Left lung (tissue), 10 donors: ENCODE results near the gene NHS. TPM values are rescaled to one million over a fixed set of nuclear protein-coding genes. Genes with fewer than 3 reads are reported as not detected.

Experiments
- ATAC-seq: fragments of 200-7000 bp; cut with Tn5 transposase; one replicate; pipeline ENCODE4 v1.9.1; 2020; ENCODE audit warnings: moderate library complexity
- DNase-seq, 4 donors: peaks; one replicate each; pipeline ENCODE4 v3.0.0-alpha.2; 2013 to 2020
- H3K27ac ChIP-seq, 2 donors: fragments of 200-600 bp; sonication (generic) in 1 of 2; one replicate each; pipeline versions ENCODE4 v1.5.0 to v1.8.0; 2020 to 2021
- H3K27me3 ChIP-seq, 2 donors: fragments of 200-600 bp; sonication (generic) in 1 of 2; one replicate each; pipeline versions ENCODE4 v1.5.0 to v1.8.0; 2020 to 2021
- H3K36me3 ChIP-seq, 2 donors: fragments of 200-600 bp; sonication (generic) in 1 of 2; one replicate each; pipeline versions ENCODE4 v1.5.0 to v1.8.0; 2020 to 2021
- H3K4me1 ChIP-seq, 2 donors: fragments of 200-600 bp; one replicate each; pipeline ENCODE4 v1.8.0; 2021
- H3K4me3 ChIP-seq, 2 donors: fragments of 200-600 bp; sonication (generic) in 1 of 2; one replicate each; pipeline versions ENCODE4 v1.5.0 to v1.8.0; 2020 to 2021; ENCODE audit warnings: mild to moderate bottlenecking in 1 of 2
- H3K9me3 ChIP-seq, 2 donors: fragments of 200-600 bp; sonication (generic) in 1 of 2; one replicate each; pipeline versions ENCODE4 v1.5.0 to v1.8.0; 2020 to 2021
- CTCF ChIP-seq, 2 donors: fragments of 200-600 bp; sonication (generic) in 1 of 2; IDR thresholded peaks; one replicate each; pipeline versions ENCODE4 v1.5.0 to v1.8.0; 2021; ENCODE audit warnings: antibody characterized with exemption in 2 of 2
- intact Hi-C, 2 donors: fragments of 100-400 bp; cut with DNase I; formaldehyde crosslinking; loops; one replicate each; pipeline versions ENCODE4 v1.11.2 to v1.14.2; 2022
- polyA plus RNA-seq, 6 donors: library from polyadenylated mRNA; unstranded; fragments of 120-200 nt; gene quantifications; one replicate each; pipeline ENCODE4 v1.2.1, GENCODE V29; 2013; ENCODE audit not compliant: insufficient read length in 6 of 6
- total RNA-seq, 2 donors: library from RNA; stranded (reverse); fragmentation: NEBNext Ultra II Directional; extraction: Animal tissue kit (Norgen Biotek cat#: 25700); gene quantifications; one replicate each; pipeline ENCODE4 v1.2.1, GENCODE V29; 2021
- donor health status: DM: no; HTN: yes; CAD: no.
- donor health status: DM: no; HTN: no; CAD: no.

NHS gene
- total and polyA plus RNA-seq, 8 donors: 1.4 to 8.3 (median 6.5) TPM

- intact Hi-C loops: no loop called here
- H3K36me3 ChIP-seq: no peaks in the 10 kb centered on the region
- no peak for TF ChIP-seq CTCF (IDR thresholded peaks at IDR 0.05)
- H3K9me3 ChIP-seq: no peaks in the 10 kb centered on the region
- H3K4me3 ChIP-seq: no peak overlapping the region
- no peak for ATAC-seq
- no peaks in the 10 kb centered on the region for H3K27me3 ChIP-seq
- no peak overlapping the region for H3K27ac ChIP-seq
- no peaks in the 10 kb centered on the region for H3K4me1 ChIP-seq
- no peak for DNase-seq
Observed at GRCh38 chrX:17579026-17579425, 204.0 kb downstream of the NHS start.

DNA sequence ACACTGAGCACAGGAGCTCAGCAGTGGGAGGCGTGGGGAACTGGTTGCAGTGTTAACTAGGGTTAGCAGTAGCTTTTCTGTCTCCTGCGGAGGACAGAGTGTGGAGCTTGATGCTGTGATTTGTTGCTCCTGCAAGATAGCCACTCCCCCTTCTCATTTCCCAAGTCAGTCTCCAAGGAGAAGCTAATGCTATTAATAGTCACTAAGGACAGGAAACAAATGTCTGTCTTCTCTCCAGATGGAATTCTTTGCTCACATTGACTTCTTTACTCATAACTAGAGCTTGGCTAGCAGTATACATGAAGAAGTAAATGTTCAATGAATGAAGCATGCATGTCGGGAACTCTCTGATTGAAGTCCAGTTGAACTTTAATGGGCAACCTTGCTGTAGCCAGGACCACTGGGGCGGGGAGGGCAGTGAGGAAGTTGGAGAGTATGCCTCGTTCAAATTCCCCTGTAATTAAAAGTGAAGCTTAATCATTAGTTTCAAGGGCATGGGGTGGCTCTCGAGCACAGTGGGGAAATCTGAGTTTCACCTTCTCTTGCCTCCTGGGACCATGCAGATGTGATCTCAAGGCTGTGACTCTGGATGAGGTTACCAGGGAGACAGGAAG lies 205.6 kb downstream of the NHS start:
- no peak for TF ChIP-seq CTCF (IDR thresholded peaks at IDR 0.05)
- Histone ChIP-seq H3K36me3 (no peaks in the 10 kb centered on the region), H3K27ac (no peak overlapping the region), H3K4me3 (no peak overlapping the region), H3K4me1 (no peaks in the 10 kb centered on the region), H3K27me3 (no peaks in the 10 kb centered on the region), H3K9me3 (no peaks in the 10 kb centered on the region)
- ATAC-seq: peak; percentile 46
- DNase-seq: peak in 1 of 4 donors; percentile 68
- intact Hi-C loops: no loop called here

- intact Hi-C loops: no loop called here
- no peak for TF ChIP-seq CTCF (IDR thresholded peaks at IDR 0.05)
- DNase-seq (no peak), ATAC-seq (no peak)
- Histone ChIP-seq H3K36me3 (no peaks in the 10 kb centered on the region), H3K4me1 (no peaks in the 10 kb centered on the region), H3K9me3 (no peaks in the 10 kb centered on the region), H3K27ac (no peak overlapping the region), H3K4me3 (no peak overlapping the region), H3K27me3 (no peaks in the 10 kb centered on the region)
Observed at GRCh38 chrX:17581641-17582040, 206.6 kb downstream of the NHS start.

DNA sequence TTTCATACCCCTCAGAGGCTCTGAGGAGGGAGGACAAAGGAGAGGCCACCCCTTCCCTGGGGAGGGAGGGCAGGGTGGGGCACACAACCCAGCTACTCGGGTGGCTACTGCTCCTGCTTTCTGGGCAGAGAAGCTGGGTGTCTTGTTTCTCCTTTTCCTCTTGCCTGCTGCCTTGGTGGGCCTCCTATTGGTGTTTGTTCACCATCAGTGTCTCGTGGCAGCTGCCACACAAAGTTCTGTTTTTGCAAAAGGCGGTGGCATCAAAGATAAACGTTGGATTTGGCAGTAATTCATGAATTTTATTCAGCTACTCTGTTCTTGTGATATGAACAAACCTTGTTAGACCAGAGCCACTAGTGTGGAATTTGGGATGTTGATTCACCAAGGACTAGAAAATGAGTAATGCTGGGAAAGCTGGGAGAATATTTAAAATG lies 209.3 kb downstream of the NHS start:
- Histone ChIP-seq H3K27ac (no peak overlapping the region), H3K4me1 (no peaks in the 10 kb centered on the region), H3K27me3 (no peaks in the 10 kb centered on the region), H3K4me3 (no peak overlapping the region), H3K9me3 (no peaks in the 10 kb centered on the region), H3K36me3 (no peaks in the 10 kb centered on the region)
- no peak for TF ChIP-seq CTCF (IDR thresholded peaks at IDR 0.05)
- intact Hi-C loops: no loop called here
- DNase-seq (no peak), ATAC-seq (no peak)

DNA sequence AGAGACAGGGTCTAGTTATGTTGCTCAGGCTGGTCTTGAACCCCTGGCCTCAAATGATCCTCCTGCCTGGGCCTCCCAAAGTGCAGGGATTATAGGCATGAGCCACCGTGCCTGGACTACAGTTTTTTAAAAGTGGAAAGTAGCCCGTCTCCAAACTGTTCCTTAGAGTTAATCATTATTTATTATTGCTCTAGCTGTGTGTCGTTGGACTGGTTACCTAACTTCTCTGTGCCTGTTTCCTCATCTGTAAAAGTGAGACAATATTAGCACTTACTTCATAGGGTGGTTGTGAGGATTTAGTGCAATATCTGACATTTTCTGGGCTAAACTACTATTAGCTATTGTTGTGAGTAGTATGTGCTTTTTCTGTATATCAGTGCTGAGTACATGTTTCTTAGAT lies 210.0 kb downstream of the NHS start:
- no peaks in the 10 kb centered on the region for H3K9me3 ChIP-seq
- no peaks in the 10 kb centered on the region for H3K4me1 ChIP-seq
- no peak overlapping the region for H3K4me3 ChIP-seq
- ATAC-seq (no peak), DNase-seq (no peak)
- no peak for TF ChIP-seq CTCF (IDR thresholded peaks at IDR 0.05)
- intact Hi-C loops: no loop called here
- H3K36me3 ChIP-seq: no peaks in the 10 kb centered on the region
- no peaks in the 10 kb centered on the region for H3K27me3 ChIP-seq
- H3K27ac ChIP-seq: no peak overlapping the region
